HG02571 (cell line): ENCODE data around the gene NCAPG.

Experiments used
- ATAC-seq: cut with Tn5 transposase; IDR thresholded peaks from one replicate; pipeline ENCODE4 v1.9.1; 2021; ENCODE audit warnings: mild to moderate bottlenecking, moderate library complexity; ENCODE audit not compliant: unreplicated experiment

The NCAPG gene

DNA sequence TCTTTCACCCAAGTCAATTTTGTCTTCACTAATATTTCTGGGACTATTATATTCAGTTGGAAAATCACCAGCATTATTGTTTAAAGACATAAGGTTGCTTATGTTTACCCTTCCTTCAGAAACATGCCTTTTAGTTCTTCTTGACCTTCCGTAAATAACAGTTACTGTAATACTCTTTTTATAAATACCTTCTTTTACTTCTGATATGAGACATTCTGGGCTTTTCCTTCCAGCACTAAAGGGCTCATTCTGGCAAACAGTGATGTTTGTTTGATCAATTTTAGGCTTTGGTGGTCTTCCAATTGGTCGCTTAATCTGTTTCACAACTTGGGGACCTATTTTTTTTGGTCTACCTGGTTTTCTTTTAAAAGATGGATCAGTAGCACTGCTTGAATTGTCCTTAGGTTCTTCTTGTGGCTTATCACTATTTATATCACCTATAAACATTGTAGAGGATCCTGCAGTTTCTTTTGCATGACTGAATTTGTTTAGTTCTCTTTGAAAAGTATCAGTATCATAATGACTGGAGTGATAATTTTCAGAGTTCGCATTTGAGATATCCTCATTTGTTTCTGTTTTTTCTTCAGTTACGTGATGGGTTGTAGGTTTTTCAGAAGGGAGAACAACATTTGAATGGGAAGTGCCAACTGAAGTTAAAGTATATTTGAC lies 64.8 kb downstream of the NCAPG start:
- ATAC-seq = peak; percentile 93

DNA sequence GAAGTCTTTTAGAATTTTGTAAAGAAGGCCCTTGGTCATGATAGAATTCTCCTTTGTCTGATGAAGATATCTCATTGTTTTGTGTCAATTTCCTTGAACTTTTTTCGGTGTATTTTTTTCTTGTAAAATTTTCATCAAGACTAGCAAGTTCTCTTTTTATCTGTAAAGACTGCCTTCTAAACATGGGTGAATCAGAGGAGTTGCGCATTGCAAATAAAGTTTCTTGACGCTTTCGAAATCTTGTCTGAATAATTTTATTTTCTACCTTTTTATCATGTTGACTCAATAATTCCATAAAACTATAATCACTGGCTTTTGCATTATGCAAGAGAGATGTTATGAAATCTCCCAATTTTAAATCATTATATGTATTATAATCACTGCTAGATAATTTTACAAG lies 66.2 kb downstream of the NCAPG start:
- no peak for ATAC-seq

DNA sequence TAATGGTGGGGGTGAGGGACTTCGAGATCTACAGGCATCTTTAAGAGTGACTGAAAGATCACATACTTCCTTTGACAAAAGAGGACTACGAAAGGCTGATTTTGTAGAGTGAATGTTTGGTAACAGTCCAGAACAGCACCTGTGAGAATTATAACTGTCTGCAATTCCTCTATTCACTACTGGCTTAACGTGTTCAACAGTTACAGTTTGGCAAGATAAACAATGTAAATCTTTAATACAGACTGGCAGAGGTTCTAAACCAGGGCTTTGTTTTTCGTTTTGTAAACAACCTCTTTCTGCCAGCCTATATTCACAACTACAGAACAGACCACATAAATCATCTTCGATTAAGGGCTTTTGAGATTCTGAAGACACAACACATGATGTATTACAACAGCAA lies 66.9 kb downstream of the NCAPG start:
- ATAC-seq = no peak

DNA sequence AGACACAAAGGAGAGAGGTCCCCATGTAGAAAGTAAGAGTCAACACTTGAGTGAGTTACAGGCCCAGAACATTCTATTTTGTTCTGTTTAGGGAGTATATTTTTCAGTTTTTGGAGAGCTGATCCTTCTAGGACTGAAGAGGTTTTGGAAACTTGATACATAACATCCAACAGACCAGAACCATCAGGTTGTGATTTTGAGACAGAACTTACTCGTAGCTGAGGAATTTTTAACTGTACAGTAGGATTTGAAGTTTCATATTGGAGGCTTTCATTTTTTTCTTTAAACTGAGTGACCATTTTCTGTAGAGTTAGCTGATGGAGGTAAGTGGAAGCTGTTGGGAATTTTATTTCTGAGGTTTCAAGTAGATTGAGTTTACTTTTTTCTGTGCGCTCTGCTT lies 73.3 kb downstream of the NCAPG start:
- ATAC-seq = no peak

DNA sequence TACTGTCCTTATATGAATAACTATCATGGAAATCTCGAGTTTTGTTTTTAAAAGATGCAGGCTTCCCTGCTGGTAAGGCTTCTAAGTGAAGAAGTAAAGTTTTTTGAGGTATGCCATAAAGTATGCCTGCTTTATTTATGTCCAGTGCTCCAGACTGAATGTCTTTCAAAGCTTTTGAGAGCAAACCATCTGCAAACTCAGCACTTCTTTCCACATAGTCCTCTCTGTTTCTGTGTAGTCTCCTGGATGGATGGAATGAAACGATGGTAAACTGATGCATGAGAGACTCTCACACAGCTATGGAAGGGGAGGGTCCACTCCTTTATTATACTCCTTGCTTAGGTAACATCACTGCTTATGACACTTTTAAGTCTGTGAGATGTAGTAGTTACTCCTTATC lies 73.7 kb downstream of the NCAPG start:
- ATAC-seq = no peak

DNA sequence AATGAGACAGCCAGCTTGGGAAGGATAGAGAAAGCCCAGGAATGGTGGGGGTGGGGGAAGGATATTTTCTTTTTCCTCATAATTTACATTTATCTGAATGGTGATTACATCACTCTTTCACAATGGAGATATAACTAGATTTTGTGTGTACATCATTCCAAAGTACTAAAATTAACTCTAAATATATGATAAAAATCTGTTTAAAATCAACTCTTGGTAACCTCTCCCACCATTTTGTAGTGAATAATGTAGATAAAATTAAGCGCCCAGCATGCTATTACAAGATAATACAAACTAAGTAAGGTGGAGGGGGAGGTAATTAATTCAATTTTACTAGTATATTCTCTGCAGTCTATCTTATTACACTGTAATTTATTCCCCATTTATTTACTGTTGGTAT lies 78.9 kb downstream of the NCAPG start:
- ATAC-seq = no peak

DNA sequence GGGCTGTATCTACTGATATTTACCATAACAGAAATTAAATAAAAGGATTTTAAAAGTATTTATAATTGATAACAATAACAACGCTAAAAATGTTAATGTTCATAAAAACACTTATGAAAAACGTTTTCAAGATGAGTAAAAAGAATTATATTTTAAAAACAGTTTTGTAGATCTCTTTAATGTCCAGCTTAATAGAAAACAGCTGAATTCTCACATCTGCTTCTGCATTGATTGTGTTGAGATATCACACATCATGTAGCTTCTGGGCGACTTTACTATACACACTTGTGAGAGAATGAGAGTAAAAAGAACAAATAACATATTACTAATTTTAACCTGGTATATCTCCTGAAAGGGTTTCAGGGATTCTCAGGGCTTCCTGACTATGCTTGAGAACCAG lies 83.6 kb downstream of the NCAPG start:
- no peak for ATAC-seq
